ENCODE data around the gene SPAG5.

SPAG5 gene

DNA sequence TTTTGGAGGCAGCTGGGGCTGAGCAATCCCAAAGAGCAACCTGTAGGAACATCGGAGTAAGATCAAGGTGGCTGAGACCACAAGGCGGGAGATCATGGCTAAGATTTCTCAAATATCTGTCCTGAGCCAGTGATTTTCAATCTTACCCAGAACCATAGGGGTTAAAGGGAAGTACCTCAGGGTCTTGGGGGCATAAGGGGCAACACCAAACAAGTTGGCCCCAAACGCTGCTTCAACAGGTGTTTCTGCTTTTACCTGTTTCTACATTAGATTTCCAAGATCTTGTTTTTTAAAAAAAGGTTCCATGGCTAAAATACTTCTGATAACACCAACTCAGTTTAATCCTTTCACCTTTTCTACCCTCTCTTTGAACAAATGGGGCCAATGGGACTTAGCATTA is 43.8 kb downstream of the SPAG5 start:
- TF ChIP-seq, protein P1, sequence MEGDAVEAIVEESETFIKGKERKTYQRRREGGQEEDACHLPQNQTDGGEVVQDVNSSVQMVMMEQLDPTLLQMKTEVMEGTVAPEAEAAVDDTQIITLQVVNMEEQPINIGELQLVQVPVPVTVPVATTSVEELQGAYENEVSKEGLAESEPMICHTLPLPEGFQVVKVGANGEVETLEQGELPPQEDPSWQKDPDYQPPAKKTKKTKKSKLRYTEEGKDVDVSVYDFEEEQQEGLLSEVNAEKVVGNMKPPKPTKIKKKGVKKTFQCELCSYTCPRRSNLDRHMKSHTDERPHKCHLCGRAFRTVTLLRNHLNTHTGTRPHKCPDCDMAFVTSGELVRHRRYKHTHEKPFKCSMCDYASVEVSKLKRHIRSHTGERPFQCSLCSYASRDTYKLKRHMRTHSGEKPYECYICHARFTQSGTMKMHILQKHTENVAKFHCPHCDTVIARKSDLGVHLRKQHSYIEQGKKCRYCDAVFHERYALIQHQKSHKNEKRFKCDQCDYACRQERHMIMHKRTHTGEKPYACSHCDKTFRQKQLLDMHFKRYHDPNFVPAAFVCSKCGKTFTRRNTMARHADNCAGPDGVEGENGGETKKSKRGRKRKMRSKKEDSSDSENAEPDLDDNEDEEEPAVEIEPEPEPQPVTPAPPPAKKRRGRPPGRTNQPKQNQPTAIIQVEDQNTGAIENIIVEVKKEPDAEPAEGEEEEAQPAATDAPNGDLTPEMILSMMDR (IDR thresholded peaks at IDR 0.05): no peak
- TF ChIP-seq ZFX (IDR thresholded peaks at IDR 0.05; ENCODE audit: borderline replicate concordance): no peak

DNA sequence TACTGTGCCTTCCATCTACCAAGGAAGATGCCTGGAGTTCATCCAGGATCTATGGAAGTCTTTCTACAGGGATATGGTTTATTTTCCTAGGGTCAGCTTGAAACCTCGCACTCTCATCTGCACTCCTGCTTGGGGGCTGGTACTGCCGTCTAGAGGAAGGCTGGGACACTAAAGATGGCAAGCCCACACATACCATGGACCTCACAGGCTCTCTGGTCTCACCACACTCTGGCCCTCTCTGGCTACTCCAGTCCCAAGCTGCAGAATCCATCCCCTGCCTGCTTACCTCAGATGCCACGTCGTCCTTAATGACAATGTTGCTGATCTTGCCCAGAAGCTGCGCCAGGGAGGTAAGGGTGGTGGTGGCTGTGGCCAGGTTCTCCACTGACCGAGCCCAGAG is 44.3 kb downstream of the SPAG5 start:
- H3K27ac ChIP-seq: no peak overlapping the region
- TF ChIP-seq, protein P1 (IDR thresholded peaks at IDR 0.05): peak; percentile 37
- TF ChIP-seq ZFX (IDR thresholded peaks at IDR 0.05; ENCODE audit: borderline replicate concordance): no peak

More for the DNA sequence above, 43.8 kb downstream of the SPAG5 start:
- no peak overlapping the region for H3K27ac ChIP-seq

DNA sequence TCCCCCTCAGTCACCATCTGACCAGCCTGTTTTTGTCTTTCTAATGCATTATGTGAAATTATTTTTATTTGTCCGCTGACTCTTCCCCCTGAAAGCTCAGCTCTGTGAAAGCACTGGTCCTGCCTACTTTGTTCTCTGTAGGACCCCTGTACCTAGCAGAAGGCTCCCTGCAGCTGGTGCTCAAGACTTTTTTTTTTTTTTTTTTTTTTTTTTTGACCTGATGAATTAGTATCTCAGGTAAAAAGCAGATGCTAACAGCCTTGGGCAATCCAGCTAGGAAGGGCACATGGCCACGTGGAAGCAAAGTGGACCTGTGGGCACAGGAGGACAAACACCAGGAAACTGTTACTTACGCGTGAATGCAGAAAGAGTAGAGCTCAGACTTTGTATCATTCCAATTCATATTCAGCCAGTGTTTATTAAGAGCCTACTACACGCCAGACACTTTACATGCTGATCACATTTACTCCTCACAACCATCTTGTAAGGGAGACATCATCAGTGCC is 45.8 kb downstream of the SPAG5 start:
- peak overlapping the region; percentile 22; the same call in 1 of the 2 replicates for H3K27ac ChIP-seq
- TF ChIP-seq, protein P1 (IDR thresholded peaks at IDR 0.05): no peak
- TF ChIP-seq ZFX (IDR thresholded peaks at IDR 0.05; ENCODE audit: borderline replicate concordance): no peak

DNA sequence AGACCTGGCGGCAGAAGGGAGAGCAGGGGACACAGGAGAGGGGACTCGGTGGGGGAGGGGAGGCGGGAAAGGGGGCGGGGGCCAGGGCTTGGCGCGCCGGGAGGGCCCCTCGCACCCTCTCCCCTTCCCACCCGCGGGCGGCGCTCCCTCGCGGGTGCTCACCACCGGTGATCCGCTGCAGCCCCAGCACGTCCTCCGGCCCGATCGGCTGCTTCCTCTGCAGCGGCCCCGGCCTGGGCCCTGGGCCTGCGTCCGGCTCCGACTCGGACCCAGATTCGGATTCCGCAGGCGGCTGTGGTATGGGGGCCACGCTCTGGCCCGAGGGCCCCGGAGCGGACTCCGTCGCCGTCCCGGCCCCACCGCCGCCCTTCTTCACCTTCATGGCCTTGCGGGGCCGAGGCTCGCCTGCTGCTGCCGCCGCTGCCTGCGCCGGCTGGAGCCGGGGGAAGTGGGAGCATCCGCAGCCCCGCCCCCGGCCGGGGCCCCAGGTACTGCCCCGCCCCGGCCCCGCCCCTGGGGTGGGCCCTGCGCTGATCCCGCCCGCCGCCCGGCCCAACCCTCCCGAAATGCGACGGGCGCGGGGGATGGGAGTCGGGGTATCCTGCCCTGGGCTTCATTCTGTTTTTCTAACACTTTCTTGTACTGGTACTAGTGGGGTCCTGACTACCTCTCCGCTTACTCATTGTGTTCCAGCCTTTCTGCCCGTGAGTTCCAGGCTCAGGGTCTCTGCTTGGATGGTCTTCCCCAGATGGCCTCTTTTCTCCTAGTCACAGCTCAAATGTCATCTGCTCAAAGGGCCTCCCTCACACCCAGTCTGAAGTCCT is 46.4 kb downstream of the SPAG5 start, which contains the start of gene UNC119:
UNC119 (minus strand) TSS at position 449 of the 824 bp plus-strand sequence; CDS start at position 382, 67 bp downstream.
- H3K27ac ChIP-seq: peak within 1 kb of the TSS; percentile 22
- TF ChIP-seq, protein P1 (IDR thresholded peaks at IDR 0.05): no peak
- TF ChIP-seq ZFX (IDR thresholded peaks at IDR 0.05; ENCODE audit: borderline replicate concordance): no peak

DNA sequence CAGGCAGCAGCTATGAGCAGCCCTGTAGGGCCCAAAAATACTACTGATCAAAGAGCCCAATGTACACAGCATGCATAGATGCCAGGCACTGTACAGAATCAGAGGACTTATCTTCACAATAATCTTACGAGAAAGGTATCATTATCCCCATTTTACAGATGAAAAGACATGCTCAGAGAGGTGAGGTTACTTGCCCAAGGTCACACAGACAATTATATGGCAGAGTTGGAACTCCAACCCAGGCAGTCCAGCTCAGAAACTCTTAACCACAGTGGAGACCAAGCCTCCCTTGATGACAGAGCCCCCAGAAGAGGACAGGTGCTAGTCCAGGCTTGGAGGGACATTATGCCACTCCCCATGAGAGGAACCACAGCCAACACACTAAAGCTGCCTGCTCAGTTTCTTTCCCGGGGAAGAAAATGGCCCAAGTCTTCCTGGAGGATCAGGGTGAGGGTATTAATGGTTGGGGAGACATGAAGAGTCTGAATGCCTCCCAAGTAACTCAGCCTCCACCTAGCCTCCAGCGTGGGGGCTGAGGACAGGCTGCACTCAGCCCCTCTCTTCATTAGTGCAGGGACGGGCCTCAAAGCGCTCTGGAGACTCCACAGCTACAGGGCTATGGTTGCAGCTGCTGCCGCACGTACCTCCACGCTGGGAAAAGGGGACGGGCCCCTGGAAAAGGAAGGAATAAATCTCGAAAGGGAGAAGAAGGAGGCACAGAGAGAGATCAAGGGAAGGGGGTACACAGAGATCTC is 47.2 kb downstream of the SPAG5 start:
- TF ChIP-seq ZFX (IDR thresholded peaks at IDR 0.05; ENCODE audit: borderline replicate concordance): no peak
- TF ChIP-seq, protein P1 (IDR thresholded peaks at IDR 0.05): no peak
- H3K27ac ChIP-seq: no peak overlapping the region; the same call in 1 of the 2 replicates

DNA sequence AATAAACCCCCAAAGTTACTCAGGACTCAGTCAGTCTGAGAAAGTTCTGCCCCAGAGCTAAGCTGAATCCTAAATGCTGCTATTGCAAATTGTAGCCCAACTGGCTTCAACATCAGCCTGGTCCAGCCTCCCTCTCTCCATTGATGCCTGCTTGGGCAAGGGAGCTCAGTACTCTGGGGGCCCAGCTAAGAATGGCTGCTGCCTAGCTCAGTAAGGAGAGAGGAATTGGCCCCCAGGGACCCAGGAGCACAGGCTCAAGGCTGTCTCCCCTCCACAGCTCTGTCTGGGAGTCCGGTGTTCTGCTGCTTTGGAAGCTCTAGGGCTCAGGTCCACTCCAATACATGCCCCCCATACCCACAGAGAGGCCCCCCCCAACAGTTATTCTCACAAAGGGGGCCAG is 48.0 kb downstream of the SPAG5 start:
- no peak overlapping the region for H3K27ac ChIP-seq

More for the DNA sequence above, 48.0 kb downstream of the SPAG5 start:
- no peak for TF ChIP-seq ZFX (IDR thresholded peaks at IDR 0.05; ENCODE audit: borderline replicate concordance)
- TF ChIP-seq, protein P1 (IDR thresholded peaks at IDR 0.05): no peak
